H9 (cell line): Measurements from ENCODE around the gene NRG3. TPM values are rescaled to one million over a fixed set of nuclear protein-coding genes. Genes with fewer than 3 reads are reported as not detected.

Experiments
- DNase-seq: peaks from one replicate; pipeline ENCODE4 v3.0.0-alpha.2; 2017
- H2AFZ ChIP-seq: one replicate; pipeline ENCODE4 v1.6.1; 2013; ENCODE audit warnings: mild to moderate bottlenecking, low read length, control low read depth, moderate library complexity
- H2AK5ac ChIP-seq: 2 replicates; pipeline ENCODE4 v1.6.1; 2013; ENCODE audit warnings: low read length, control low read depth, mixed read lengths; ENCODE audit not compliant: insufficient read length
- H2BK120ac ChIP-seq: one replicate; pipeline ENCODE4 v1.6.1; 2013; ENCODE audit warnings: low read depth, mild to moderate bottlenecking, low read length, control low read depth, inconsistent platforms; ENCODE audit not compliant: poor library complexity, severe bottlenecking
- H2BK12ac ChIP-seq: 2 replicates; pipeline ENCODE4 v1.6.1; 2013; ENCODE audit warnings: low read length, control low read depth, mixed read lengths, low read depth; ENCODE audit not compliant: insufficient read length
- H2BK15ac ChIP-seq: 2 replicates; pipeline ENCODE4 v1.6.1; 2013; ENCODE audit warnings: low read depth, low read length, control low read depth
- H2BK20ac ChIP-seq: one replicate; pipeline ENCODE4 v1.6.1; 2013; ENCODE audit warnings: low read depth, mild to moderate bottlenecking, low read length, control low read depth, inconsistent platforms; ENCODE audit not compliant: poor library complexity, severe bottlenecking
- H2BK5ac ChIP-seq: 2 replicates; pipeline ENCODE4 v1.6.1; 2013; ENCODE audit warnings: low read length, control low read depth, mixed read lengths; ENCODE audit not compliant: insufficient read length
- H3K14ac ChIP-seq: 2 replicates; pipeline ENCODE4 v1.6.1; 2013; ENCODE audit warnings: low read length, control low read depth; ENCODE audit not compliant: insufficient read depth
- H3K18ac ChIP-seq: 2 replicates; pipeline ENCODE4 v1.6.1; 2013; ENCODE audit warnings: low read depth, mild to moderate bottlenecking, mixed read lengths, low read length, control low read depth; ENCODE audit not compliant: insufficient read length
- H3K23ac ChIP-seq: 2 replicates; pipeline ENCODE4 v1.6.1; 2013; ENCODE audit warnings: low read length, control low read depth, mixed read lengths, low read depth; ENCODE audit not compliant: insufficient read length
- H3K23me2 ChIP-seq: 2 replicates; pipeline ENCODE4 v1.6.1; 2013; ENCODE audit warnings: low read depth, mild to moderate bottlenecking, mixed read lengths, low read length, control low read depth; ENCODE audit not compliant: insufficient read length, poor library complexity, severe bottlenecking
- H3K27ac ChIP-seq: 2 replicates; pipeline ENCODE4 v1.5.1; 2013; ENCODE audit warnings: low read length, control low read depth, mixed read lengths, low read depth; ENCODE audit not compliant: insufficient read length
- H3K27me3 ChIP-seq: 2 replicates; pipeline ENCODE4 v1.6.1; 2013; ENCODE audit warnings: low read length, control low read depth, inconsistent platforms; ENCODE audit not compliant: insufficient read depth
- H3K4ac ChIP-seq: 2 replicates; pipeline ENCODE4 v1.6.1; 2013; ENCODE audit warnings: low read depth, mild to moderate bottlenecking, control low read depth, inconsistent platforms, low read length, moderate library complexity
- H3K4me1 ChIP-seq: 2 replicates; pipeline ENCODE4 v1.6.1; 2013; ENCODE audit warnings: low read length, control low read depth, inconsistent platforms; ENCODE audit not compliant: insufficient read depth
- H3K4me2 ChIP-seq: 2 replicates; pipeline ENCODE4 v1.6.1; 2013; ENCODE audit warnings: low read length, control low read depth, mixed read lengths; ENCODE audit not compliant: insufficient read length, insufficient read depth
- H3K56ac ChIP-seq: 2 replicates; pipeline ENCODE4 v1.6.1; 2013; ENCODE audit warnings: low read depth, mild to moderate bottlenecking, mixed read lengths, low read length, control low read depth; ENCODE audit not compliant: insufficient read length
- H3K79me1 ChIP-seq: 2 replicates; pipeline ENCODE4 v1.6.1; 2013; ENCODE audit warnings: low read depth, mild to moderate bottlenecking, moderate library complexity, low read length, control low read depth, inconsistent platforms; ENCODE audit not compliant: insufficient read depth, poor library complexity, severe bottlenecking
- H3K79me2 ChIP-seq: 2 replicates; pipeline ENCODE4 v1.6.1; 2013; ENCODE audit warnings: low read length, control low read depth, inconsistent platforms; ENCODE audit not compliant: insufficient read depth
- H3K9ac ChIP-seq: 2 replicates; pipeline ENCODE4 v1.6.1; 2013; ENCODE audit warnings: low read length, control low read depth, mixed read lengths; ENCODE audit not compliant: insufficient read length; ENCODE audit errors: extremely low read depth
- H3K9me3 ChIP-seq: one replicate; pipeline ENCODE4 v1.6.1; 2013; ENCODE audit warnings: low read depth, low read length, inconsistent platforms; ENCODE audit not compliant: control insufficient read depth
- H3T11ph ChIP-seq: one replicate; pipeline ENCODE4 v1.6.1; 2013; ENCODE audit warnings: mild to moderate bottlenecking, low read length, control low read depth, inconsistent platforms
- H4K20me1 ChIP-seq: one replicate; pipeline ENCODE4 v1.6.1; 2013; ENCODE audit not compliant: control insufficient read depth, insufficient read length, insufficient read depth
- H4K5ac ChIP-seq: 2 replicates; pipeline ENCODE4 v1.6.1; 2013; ENCODE audit warnings: low read depth, mild to moderate bottlenecking, mixed read lengths, low read length, control low read depth; ENCODE audit not compliant: insufficient read length
- H4K8ac ChIP-seq: replicated peaks from 2 replicates; pipeline ENCODE4 v1.6.1; 2013; ENCODE audit warnings: low read length, control low read depth, mixed read lengths, low read depth; ENCODE audit not compliant: insufficient read length
- H4K91ac ChIP-seq: 2 replicates; pipeline ENCODE4 v1.6.1; 2013; ENCODE audit warnings: low read depth, mild to moderate bottlenecking, moderate library complexity, mixed read lengths, low read length, control low read depth; ENCODE audit not compliant: insufficient read length
- H3K27ac Mint-ChIP-seq, 3 experiments: 2 replicates in 2 of 3; 3 replicates in 1 of 3; pipeline ENCODE4 v1.8.0; 2020 to 2021; ENCODE audit warnings: mixed read lengths in 3 of 3, mild to moderate bottlenecking in 1 of 3, moderate library complexity in 1 of 3
- H3K27me3 Mint-ChIP-seq: 2 replicates; pipeline ENCODE4 v1.8.0; 2021; ENCODE audit warnings: low read depth, mild to moderate bottlenecking, moderate library complexity, mixed read lengths
- H3K36me3 Mint-ChIP-seq, 3 experiments: 2 replicates in 2 of 3; 3 replicates in 1 of 3; pipeline ENCODE4 v1.8.0; 2020 to 2021; ENCODE audit warnings: low read depth in 3 of 3, mixed read lengths in 3 of 3; ENCODE audit not compliant: insufficient read depth in 1 of 3
- H3K4me1 Mint-ChIP-seq, 2 experiments: 2 replicates each; pipeline ENCODE4 v1.8.0; 2020; ENCODE audit warnings: mixed read lengths in 2 of 2
- H3K4me3 Mint-ChIP-seq, 2 experiments: 2 replicates in 1 of 2; 3 replicates in 1 of 2; pipeline ENCODE4 v1.8.0; 2020 to 2021; ENCODE audit warnings: mild to moderate bottlenecking in 2 of 2, mixed read lengths in 2 of 2, moderate library complexity in 1 of 2
- H3K9me3 Mint-ChIP-seq, 2 experiments: 2 replicates in 1 of 2; 3 replicates in 1 of 2; pipeline ENCODE4 v1.8.0; 2020; ENCODE audit warnings: mild to moderate bottlenecking in 2 of 2, mixed read lengths in 2 of 2, moderate library complexity in 1 of 2
- CTCF ChIP-seq: fragments of 200-600 bp; sonication (generic); conservative IDR thresholded peaks from 3 replicates; pipeline ENCODE4 v1.8.0; 2021; ENCODE audit warnings: antibody characterized with exemption, mild to moderate bottlenecking
- WGBS: extraction: QIAGEN DNeasy Blood & Tissue Kit; methylation state at CpG from one replicate; pipeline ENCODE4 v1.1.7; 2013; ENCODE audit warnings: missing lambda C conversion rate, low lambda C conversion rate, mixed read lengths; ENCODE audit not compliant: insufficient read length; ENCODE audit errors: extremely low coverage; 5-methylcytosine and 5-hydroxymethylcytosine counted together
- total RNA-seq: library from RNA; stranded (reverse); gene quantifications from 2 replicates; pipeline ENCODE4 v1.2.1, GENCODE V29; 2021

The NRG3 gene
- total RNA-seq, 1 experiment from 2014 or later, result 1.6 TPM

GRCh38 chr10:82543631-82544030, 668.6 kb downstream of the NRG3 start:
- no peaks in the 10 kb centered on the region for H3K9me3 Mint-ChIP-seq
- H3K36me3 Mint-ChIP-seq, result no peaks in the 10 kb centered on the region
- no CpG with 5 or more reads among the region's 2 CpGs for WGBS

More at GRCh38 chr10:82543631-82544030, 668.6 kb downstream of the NRG3 start:
- no peaks in the 10 kb centered on the region for H4K20me1 ChIP-seq
- no peak overlapping the region for H3K4me2 ChIP-seq
- no peak overlapping the region for H2BK20ac ChIP-seq
- no peak overlapping the region for H2BK15ac ChIP-seq
- H3K9me3 ChIP-seq, result no peaks in the 10 kb centered on the region
- no peak overlapping the region for H3K14ac ChIP-seq
- no peak overlapping the region for H2AFZ ChIP-seq
- no peak overlapping the region for H2BK5ac ChIP-seq
- no peak overlapping the region for H3K4ac ChIP-seq
- H2BK12ac ChIP-seq, result no peak overlapping the region
- Mint-ChIP-seq H3K4me1 (peaks cover 0 to 7% of the 10 kb centered on the region in 2 experiments; a peak in 1 of 4 replicates), H3K27ac (no peak overlapping the region), H3K4me3 (no peak overlapping the region), H3K27me3 (no peaks in the 10 kb centered on the region)
- no peaks in the 10 kb centered on the region for H3K79me1 ChIP-seq
- no peak for DNase-seq
- no peaks in the 10 kb centered on the region for H3K79me2 ChIP-seq
- no peak overlapping the region for H3K18ac ChIP-seq
- no peak overlapping the region for H3K56ac ChIP-seq
- no peak overlapping the region for H4K5ac ChIP-seq
- no peak overlapping the region for H4K8ac ChIP-seq
- H3K9ac ChIP-seq, result no peak overlapping the region
- no peak overlapping the region for H3T11ph ChIP-seq
- H3K23ac ChIP-seq, result no peak overlapping the region
- H4K91ac ChIP-seq, result no peak overlapping the region
- TF ChIP-seq CTCF, result no peak
- no peaks in the 10 kb centered on the region for H3K4me1 ChIP-seq
- H3K27me3 ChIP-seq, result no peaks in the 10 kb centered on the region
- H2AK5ac ChIP-seq, result no peak overlapping the region
- no peak overlapping the region for H2BK120ac ChIP-seq
- H3K27ac ChIP-seq, result no peak overlapping the region
- H3K23me2 ChIP-seq, result no peaks in the 10 kb centered on the region
